GM19468 (cell line): ENCODE measurements around the gene PGA4.

Experiments
- ATAC-seq: cut with Tn5 transposase; IDR thresholded peaks from one replicate; pipeline ENCODE4 v1.9.1; 2021; ENCODE audit warnings: mild to moderate bottlenecking, moderate library complexity, moderate number of reproducible peaks; ENCODE audit not compliant: unreplicated experiment; ENCODE audit errors: extremely low read depth

Gene PGA4

DNA sequence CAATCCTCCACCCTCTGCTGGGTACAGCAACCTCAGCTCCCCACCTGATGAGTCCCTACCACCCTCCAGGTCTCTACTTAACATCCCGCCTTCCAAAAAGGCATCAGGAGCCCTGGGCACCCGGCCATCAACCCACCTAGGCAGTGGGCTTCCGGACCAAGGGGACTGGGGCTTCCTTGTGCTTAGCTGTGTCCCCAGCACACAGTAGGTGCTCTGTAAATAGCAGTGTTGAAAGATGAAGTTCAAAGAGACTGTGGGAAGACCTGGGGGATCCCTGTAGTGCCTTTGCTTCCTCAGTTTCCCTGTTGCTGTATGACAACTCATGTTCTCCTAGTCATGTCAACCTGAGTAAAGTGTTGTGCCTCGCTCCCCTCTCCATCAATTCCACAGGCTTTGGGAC, 51.9 kb downstream of the PGA4 start:
- ATAC-seq: no peak

GRCh38 chr11:61275191-61275590, 53.0 kb downstream of the PGA4 start:
- no peak for ATAC-seq

DNA sequence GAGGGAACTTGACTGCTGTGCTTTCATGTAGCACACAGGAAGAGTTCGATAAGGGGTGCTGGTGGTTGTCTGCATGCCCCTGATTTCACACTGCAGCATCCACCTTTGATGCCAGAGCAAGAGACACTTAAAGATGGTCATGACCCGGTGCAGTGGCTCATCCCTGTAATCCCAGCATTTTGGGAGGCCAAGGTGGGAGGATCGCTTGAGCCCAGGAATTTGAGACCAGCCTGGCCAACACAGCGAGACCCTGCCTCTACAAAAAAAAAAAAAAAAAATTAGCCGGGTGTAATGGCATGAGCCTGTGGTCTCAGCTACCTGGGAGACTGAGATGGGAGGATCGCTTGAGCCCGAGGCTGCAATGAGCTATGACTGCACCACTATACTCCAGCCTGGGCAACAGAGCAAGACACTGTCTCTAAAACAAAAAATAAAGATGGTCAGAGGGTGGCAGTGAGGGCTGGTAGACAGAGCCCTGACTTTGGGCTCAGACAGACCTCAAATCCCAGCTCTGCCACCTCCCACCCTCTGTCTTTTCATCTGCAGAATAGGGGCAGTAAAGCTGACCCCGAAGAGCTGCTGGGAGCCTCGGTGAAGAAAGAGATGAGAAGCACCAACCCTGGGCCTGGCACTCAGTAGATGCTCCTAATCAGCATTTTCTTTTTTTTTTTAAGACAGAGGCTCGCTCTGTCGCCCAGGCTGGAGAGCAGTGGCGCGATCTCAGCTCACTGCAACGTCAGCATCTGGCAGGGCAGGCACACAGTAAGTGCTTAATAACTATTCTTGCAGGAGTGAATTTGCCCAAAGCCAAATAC, 55.2 kb downstream of the PGA4 start:
- ATAC-seq: no peak

GRCh38 chr11:61278001-61278470, 55.9 kb downstream of the PGA4 start:
- no peak for ATAC-seq

GRCh38 chr11:61279934-61280659, 58.0 kb downstream of the PGA4 start:
- ATAC-seq: no peak

DNA sequence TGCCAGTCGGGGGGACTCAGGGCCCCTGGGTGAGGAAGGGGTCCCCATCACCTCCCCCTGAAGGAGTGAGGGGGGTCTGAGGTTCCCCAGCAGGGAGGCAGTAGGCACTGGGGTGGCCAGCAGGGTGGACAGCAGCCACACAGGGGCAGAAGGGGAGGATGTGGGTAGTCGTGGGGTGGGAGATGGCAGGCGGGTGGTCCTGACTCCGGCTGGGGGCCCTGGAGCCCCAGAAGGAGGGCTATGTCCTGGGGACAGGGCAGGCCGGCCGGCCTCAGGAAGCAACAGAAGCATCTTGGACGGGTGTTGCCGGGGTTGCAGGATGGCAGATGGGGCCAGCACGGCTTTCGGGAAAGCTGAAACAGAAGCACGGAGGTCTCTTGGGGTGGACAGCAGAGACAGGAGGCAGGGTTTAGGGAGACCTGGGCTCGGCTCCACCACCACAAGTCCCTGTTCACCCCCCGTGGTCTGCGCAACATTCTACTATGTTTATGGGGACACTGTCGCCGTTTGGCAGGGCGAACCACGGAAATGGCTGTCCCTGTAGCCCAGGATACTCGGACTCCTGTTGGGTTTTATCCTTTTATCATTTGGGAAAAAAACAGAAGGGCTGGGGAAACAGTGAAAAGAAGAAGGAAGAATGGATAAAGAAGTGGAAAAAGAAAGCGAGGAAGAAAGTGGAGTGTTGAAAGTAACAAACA, 58.9 kb downstream of the PGA4 start:
- no peak for ATAC-seq
